Ammon's horn (tissue), 1 donor: Measurements from ENCODE around the gene GRID1.

Experiments used
- DNase-seq: peaks from one replicate; pipeline ENCODE4 v3.0.0-alpha.2; 2016; ENCODE audit warnings: low spot score

Gene GRID1

DNA sequence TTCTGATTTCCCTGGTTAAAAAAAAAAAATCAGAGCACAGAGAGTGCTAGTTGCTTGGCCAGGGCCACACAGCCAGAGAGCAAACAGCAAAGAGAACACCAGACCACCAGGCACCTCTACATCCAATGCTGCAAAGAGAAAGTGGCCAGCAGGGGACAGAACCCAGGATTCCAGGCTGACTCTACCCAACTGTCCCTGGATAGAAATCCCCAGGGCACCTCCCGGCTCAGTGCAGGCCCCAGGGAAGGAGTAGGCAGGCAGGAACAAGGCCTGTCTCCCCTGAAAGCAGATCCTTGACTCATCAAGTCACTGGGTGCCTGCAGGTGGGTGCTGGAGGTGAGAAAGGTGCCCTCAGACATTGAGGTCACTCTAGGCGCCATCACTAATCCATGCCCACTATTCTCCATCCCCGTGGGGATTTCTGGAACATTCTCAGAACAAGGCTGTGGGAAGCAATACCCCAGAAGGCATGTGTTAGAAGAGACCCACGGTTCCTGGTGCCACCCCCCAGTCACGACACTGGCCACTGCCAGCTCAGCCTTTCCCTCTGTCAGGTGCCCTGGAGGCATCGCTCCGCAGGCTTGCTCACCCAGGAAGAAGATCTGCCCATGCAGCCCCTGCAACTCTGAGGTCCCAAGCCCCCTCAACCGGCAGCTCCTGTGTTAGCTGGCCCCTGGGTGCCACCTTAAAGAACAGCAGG lies 154.8 kb downstream of the GRID1 start:
- DNase-seq = no peak

DNA sequence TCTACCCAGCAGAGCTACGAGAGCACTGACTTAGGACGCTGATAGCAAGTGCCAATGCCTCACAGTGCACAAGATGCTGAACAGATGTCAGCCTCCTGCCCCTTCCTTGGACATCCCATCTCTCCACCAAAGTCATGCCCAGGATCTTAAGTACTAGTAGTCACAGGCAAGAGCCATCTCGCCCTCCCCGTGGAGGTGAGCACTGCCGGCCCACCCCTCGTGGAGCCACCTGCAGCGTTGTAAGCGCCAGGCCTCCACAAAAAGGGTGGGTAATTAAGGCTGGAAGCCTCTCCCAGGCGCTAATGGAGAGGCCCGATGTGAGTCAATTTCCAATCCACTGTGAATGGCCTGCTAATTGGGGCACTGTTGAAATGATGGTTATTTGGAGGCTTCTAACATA lies 156.2 kb downstream of the GRID1 start:
- no peak for DNase-seq

DNA sequence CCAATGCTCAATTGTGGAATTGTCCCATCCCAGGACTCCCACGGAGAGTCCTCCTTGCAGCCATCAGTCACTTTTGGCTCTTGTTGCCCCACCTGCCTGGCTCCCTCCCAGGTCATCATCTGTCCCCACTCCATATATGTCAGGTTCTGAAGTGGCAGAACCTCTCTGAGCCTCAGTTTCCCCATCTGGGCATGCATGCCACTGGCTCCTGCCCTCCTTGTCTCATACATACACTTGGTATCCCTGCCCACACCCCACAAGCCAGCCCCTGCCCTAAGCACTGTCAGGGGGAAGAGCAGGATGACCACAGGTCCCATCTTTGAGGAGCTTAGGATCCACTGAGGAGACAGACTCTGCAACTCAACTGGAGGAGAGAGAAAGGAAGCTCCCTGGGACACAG lies 156.9 kb downstream of the GRID1 start:
- no peak for DNase-seq

DNA sequence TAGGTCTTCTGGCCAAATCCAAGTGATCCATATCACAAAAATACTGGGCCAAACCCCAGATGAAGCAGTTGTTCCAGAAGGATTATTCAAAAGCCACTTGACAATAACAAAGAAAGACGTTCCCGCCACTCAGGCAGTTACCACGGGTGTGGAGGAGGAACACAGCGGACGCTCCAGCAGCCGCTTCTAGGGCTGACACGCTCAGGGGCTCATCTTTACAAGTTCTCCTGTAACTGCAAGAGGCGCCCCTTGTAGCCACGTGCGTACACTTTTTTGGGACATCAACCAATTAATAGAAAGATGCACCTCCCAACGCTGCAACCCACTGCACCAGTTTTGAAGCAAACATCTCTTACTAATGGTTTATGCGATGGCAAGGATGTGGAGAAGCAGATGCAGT lies 159.4 kb downstream of the GRID1 start:
- no peak for DNase-seq

DNA sequence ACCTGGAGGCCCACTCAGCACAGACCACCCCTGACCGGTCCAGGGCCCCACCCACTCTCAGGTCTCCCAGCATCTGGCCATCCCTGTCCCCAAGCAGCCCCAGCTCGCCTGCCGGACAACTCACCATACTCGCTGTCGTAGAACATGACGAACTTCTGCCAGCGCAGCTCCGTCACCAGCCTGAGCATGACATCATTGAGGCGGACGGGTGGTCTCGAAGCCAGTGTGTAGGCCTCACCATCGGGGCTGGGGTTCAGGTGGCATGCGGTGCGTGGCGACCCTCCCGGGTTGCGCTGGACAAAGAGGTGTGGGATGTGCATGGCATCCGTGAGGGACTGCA lies 160.4 kb downstream of the GRID1 start:
- DNase-seq = no peak

DNA sequence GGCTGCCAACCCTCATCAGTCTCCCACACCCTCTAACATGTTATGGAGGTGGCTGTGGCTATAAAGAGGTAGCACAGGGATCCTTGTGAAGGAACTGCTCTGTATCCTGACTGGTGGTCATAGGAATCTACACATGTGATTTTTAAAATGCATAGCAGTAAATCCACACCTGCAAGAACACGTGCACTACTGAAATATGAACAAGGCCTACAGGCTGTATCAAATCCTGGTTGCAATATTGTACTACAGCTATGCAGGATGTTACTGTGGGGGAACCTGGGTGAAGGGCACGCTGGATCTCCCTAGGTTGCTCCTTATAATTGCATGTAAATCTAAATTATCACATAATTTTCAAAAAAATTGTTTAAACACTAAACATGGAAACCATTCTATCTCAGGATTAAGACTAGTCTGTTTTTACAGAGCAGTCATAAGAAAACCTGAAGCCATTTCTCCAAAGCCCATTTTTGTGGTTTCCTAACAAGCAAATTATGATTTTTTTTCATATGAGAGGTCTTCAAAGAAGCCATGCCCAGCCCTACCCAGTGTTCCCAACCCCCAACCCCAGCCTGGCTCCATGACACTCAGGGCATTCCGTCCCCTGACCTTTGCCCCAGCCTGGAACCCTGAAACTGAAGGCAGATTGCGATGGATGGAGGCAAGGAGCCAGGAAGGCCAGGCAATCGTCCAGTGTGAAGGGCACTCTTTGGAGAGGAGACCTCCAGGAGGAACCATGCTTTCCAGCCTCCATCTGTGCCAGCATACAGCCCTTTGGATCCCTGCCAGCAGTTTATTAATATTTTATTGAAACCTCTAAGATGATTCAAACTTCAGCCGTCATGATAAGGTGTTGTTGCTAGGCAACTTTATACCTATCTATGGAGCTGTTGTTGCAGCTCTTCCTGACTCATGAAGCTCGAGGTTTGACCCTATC lies 161.0 kb downstream of the GRID1 start:
- no peak for DNase-seq

DNA sequence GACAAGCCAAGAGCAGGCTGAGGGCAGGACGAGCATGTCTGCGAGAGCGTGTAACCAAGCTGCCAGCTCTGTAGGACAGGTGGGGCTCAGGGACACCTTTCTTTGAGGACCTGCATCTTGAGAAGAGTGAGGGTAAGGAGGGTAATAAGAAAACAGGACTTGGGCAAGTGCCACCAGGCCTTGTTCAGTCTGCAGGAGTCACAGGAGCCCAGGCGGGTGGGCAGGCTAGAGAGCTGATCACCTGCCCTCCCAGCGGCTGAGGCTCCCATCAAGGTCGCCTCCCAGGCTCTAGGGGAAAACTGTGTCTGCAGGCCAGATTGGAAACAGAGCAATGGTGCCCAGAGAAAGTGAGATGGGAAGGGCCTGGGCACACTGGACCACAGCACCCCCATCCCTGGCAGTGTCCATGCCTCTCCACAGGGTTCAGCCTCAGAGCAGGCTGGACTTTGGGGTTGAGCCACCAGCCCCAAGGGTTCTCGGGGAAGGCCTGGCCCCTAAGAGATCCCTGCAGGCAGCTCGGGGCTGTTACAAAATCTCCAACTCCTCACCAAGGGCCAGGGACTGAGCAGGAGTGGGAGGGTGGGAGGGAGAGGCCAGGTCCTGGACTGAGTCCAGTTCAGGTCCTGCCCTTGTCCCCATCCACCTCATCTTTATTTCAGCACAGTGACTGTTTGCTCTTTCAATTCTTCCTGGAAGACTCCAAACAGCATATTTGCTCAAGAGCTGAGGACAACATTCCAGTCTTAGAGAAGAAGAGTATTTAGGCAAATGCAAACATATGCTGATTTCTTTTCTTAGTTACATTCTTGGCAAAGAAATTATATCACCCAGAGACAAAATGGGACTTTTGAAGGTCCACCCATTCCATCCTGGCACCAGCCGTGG lies 161.9 kb downstream of the GRID1 start:
- DNase-seq = no peak

DNA sequence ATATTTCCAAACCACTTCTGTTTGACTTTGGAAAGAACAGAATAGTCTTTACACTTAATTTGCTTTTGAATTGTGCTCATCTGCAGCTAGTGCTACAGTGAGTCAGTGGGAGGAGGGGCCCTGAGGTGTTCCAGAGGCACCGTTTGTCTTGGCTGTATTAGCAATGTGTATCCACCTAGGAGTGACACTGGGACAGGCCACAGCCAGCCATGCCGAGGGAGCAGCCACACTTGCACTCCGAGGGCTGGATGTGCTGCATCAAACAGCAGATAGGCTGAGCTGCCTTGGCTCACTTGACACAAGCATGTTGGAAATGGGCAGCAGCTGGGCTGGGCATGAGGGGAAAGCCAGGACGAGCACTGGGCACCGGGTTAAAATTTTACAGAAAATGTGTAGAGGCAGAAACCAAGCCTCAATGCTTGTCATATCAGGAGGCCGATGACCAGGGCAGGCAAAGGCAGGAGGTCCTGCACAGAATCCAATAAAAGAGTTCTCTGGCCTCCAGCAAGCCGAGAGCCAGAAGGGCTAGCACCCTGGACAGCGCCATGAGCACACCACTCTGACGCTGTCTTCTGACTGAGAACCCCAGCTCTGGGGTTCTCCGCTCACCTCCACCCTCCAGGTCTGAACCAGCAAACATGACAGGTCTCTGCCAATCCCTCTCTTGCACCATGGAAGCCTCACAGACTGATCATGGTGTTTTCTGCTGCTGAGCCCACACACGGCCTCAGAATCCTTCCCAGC lies 163.3 kb downstream of the GRID1 start:
- DNase-seq = no peak

DNA sequence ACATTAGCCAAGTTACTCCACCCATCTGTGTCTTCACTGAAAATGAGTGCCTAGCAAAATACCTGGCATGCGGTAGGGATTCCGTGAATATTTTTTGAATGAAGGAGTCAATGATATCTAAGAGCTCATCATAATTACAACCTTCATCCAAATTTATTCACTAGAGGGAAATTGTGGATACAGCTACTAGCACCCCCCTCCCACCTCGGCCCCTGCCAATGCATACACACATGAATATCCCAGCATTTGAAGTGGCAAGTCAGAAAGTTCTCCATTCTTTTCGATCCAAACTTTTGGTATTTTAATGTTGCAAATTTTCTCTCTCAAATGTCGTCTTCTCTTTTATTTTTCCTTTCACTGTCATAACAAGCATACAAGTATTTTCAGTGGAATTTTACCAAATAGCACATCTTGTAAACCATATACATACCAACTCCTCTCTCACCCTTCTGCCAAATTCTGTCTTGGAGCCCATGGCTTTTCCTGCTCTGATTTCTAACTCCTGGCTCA lies 164.3 kb downstream of the GRID1 start:
- no peak for DNase-seq

DNA sequence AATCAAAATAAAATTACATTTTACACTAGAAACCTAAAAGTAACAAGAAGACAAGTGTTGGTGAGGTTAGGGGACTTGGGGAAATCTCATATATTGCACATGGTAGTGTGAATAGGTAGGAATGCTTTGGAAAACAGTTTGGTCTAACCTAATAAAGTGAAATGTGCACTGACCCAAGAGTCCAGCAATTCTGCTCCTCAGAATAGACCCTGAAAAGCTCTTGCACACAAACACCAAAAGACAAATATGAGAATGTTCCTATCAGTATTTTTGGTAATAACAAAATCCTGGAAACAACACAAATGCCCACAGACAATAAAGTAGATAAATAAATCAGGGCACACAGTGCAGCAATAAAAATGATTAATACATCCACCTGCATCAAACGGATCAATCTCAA lies 165.7 kb downstream of the GRID1 start:
- no peak for DNase-seq

DNA sequence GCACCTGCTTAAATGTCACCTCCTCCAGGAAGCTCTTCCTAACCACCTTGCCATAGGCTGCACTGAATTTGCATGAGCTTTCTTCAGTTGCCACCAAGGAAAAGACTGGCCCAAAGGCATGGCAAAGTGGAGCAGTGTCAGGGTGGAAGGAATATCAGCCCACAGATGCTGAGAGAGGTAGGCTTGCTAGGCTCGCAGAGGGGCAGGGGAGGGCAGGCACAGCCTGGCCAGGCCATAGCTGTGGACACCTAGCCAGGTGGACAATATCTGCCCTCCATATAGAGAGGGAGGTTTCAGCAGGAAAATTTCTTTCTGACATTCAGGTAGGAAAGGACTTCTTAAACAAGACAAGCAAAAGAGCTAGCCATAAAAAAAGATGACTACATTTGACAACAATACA lies 166.3 kb downstream of the GRID1 start:
- DNase-seq = no peak

DNA sequence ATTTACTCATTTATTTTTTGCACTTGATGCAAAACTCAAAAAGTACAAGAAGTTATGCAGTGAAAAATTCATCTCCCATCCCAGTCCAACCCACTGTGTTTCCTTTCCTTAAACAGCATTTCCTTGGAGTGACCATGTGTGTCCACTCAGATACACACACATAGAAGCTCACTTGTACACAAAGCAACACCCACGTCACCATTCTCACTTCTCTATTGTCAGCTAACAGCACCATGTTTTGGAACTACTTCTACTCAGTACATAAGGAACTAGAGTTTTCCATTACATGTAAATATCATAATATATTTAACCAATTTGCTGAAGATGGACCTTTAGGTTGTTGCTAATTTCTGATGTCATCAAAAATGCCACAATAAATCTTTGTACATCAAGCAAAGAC lies 167.6 kb downstream of the GRID1 start:
- DNase-seq = no peak

DNA sequence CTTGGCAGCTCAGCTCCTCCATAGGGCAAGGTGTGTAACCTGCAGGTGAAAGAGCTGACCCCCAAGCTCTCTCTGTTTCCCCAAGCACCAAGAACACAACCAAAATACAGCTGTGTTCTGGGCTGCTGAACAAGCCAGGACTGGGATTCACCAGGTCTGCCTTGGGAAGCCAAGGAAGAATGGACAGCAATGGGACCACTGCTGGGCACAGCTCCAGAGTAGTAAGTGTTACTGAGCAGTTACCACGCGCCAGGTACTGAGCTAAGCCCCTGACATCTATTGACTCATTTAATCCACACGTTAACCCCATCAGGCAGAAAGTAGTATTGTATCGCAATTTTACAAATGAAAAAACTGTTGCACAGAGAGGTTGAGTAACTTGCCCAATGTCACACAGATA lies 168.3 kb downstream of the GRID1 start:
- DNase-seq = no peak

DNA sequence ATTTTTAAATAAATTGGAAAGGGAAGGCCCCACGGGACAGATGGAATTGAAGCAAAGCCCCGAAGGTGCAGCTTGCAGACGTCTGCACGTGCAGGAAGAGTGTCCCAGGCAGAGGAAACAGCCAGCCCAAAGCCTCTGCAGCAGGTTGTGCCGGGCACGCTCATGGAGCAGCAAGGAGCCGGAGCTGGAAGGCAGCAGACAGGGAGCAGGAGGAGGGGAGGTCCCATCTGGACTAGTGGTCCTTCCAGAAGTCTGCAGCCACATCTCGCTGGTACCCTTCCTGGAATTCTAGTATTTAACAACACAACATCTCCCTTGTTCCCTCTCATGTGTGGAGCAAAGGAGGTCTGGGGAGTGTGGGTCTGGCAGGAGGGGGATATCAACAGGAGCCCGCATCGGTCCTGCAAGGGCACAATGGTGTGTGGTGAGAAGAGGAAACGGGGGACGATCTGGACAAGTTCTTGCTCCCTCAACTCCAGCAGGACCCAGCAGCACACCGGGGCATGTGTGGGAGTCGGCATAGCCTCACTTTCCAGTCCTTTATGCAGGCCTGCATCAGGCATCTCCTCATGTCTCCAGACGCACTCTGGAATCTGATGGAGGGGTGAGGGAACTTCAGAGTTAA lies 169.3 kb downstream of the GRID1 start:
- DNase-seq = no peak

DNA sequence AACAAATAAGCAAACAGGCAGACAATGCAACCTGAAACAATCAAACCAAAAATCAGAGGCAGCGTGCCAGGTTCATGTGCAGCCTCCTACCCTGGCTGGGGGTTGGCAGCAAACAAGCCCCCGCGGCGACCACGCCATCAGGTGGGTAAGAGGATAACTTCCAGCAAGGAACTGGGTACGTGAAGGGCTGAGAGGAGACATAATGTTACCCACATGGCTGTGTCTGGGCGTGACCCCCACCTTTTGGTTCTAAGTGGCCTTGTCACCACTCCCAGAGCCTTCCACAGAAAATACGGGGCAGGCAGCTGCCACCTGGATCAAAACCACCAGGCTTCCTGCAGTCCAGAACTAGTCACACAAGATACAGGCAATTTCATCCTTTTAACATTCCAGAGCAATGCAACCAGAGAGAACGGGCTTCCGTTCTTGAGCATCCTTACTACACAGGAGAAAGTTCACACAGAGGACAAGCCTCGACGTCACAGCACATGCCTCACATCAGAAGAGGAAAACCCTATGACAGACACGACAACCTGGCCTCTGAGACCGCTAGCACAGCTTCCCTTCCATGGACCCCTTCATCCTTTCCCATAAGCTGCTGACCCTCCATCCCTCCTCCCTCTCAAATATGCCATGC lies 171.0 kb downstream of the GRID1 start:
- no peak for DNase-seq

DNA sequence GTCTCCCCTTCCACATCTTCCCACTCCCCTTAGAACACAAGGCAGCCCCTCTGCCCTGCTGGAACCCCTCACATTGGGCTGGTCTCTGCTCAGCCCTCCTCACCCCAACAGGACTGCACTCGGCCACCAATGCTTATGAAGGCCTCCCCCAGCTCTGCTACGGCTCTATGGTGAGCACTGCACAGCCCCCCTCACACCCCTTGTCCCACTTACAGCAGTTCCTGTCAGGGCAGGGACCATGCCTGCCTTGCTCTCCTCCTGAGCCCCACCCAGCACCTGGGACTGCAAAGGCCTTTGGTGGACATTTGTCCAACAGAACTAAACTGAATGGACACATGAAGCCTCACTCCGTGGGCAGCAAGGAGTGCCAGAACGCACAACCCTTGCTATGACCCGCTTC lies 171.9 kb downstream of the GRID1 start:
- no peak for DNase-seq

DNA sequence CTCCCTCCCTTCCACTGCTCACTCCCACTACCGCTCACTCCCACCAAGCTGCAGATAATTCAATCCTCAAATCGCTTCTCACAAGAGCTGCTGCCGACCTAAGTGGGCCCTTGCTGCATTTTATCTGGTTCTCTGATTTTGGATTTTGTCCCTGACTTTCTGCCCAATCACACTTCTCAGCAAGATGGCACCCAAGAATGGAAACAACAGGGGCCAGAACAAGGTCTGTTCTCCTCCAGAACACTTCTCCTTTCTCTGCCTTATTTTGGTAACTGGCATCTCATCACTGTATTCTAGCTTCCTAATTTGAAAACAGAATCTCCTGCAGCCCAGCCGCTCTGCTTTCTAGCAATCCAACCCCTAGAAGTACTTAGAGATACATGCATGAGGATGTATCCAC lies 172.8 kb downstream of the GRID1 start:
- no peak for DNase-seq

DNA sequence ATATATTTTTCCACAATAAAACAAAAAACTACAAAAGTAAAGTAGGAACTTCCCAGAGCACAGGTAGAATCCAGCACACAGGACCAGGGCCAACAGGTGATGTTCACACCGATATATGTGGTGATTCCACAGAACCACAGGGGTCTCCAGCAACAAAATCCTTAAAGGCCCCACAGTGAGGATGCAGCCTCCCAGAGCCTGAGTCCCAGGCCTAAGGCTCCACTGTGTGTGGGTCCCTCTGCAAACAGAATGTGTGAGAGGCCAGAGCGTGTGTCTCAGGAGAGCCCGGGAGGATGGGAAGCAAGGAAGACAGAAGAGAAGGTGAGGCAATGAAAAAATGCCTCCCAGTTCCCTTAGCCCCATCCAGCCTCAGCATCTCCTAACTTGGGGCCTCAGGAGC lies 173.9 kb downstream of the GRID1 start:
- no peak for DNase-seq

DNA sequence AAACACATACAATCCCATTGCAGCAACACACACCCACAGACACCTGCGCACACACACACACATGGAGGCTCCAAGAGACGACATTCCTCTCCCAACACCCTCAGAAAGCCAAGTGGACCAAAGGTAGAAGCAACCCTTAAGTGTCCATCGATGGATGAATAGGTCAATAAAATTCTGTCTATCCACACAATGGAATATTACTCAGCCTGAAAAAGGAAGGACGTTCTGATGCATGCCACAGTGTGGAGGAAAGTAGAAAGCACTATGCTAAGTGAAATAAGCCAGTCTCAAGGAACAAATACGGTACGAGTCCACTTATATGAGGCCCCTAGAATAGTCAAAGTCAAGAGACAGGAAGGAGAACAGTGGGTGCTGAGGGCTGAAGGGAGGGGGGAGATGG lies 174.4 kb downstream of the GRID1 start:
- DNase-seq = no peak

DNA sequence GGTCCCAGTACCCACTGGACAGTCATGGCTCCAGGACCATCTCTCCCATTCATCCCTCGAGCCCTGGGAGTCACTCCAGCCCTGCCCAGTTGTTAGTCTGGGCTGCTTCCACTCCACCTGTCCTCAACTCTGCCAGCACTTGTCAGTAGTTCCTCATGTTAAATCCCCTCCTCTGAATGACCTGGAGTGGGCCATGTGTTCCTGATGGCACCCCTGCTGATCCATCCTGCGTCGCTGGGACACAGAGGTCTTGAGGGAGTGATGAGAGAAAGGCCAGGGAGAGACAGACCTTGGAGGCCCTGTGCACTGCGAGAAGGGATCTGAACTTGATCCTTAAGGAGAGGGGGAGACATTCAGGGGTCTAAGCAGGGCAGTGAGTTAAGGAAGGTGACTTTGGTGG lies 174.9 kb downstream of the GRID1 start:
- DNase-seq = no peak

DNA sequence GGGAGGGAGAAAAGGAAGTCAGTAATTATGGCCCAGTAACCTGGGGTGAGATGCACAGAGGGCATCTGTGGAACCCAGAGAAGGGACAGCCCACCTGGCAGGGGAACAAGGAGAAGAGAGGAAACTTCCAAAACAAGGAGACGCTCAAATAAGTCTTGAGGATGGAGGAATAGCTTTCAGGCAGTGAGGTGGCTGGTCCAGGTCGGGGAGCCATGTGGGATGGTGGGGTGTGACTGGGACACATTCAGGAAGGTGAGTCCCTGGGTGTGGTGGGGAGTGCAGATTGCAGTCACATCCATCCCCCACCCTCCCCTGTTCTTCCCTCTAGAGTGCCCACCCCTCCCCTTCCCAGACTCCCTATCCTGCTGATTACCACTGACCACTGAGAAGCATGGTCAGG lies 175.4 kb downstream of the GRID1 start:
- no peak for DNase-seq
